WI38 (cell line): ENCODE data around the gene PSMA4.

Experiments used
- H3K4me3 ChIP-seq: 2 replicates; pipeline ENCODE4 v1.5.1; 2011; ENCODE audit warnings: low read depth, mild to moderate bottlenecking, control low read depth, low read length
- CTCF ChIP-seq: IDR thresholded peaks from 2 replicates; pipeline ENCODE4 v1.5.1; 2012; ENCODE audit warnings: low read depth, mild to moderate bottlenecking, control low read depth, low read length

Gene PSMA4

GRCh38 chr15:78540141-78540870 is at the start of gene PSMA4:
Gene PSMA4 (plus strand): TSS chr15:78540444. CDS start chr15:78541928, 1,484 bp downstream.
- H3K4me3 ChIP-seq: peak within 1 kb of the TSS; percentile 80
- no peak for TF ChIP-seq CTCF

GRCh38 chr15:78492872-78493271 is 47.4 kb upstream of the PSMA4 start:
- no peak overlapping the region for H3K4me3 ChIP-seq

GRCh38 chr15:78501857-78502256 is 38.4 kb upstream of the PSMA4 start:
- H3K4me3 ChIP-seq: no peak overlapping the region
- no peak for TF ChIP-seq CTCF

More at GRCh38 chr15:78492872-78493271, 47.4 kb upstream of the PSMA4 start:
- TF ChIP-seq CTCF: no peak

- no peak overlapping the region for H3K4me3 ChIP-seq
- no peak for TF ChIP-seq CTCF
Measured at GRCh38 chr15:78502641-78503040, 37.6 kb upstream of the PSMA4 start.

GRCh38 chr15:78506971-78507830 is 33.0 kb upstream of the PSMA4 start, which contains the start of gene HYKK:
Gene HYKK (plus strand): TSS chr15:78507577. CDS start chr15:78513089, 5,512 bp downstream.
- peak within 1 kb of the TSS; percentile 76 for H3K4me3 ChIP-seq
- TF ChIP-seq CTCF: no peak

GRCh38 chr15:78507831-78508160 is 32.4 kb upstream of the PSMA4 start:
- H3K4me3 ChIP-seq: peak overlapping the region; percentile 76
- no peak for TF ChIP-seq CTCF

- no peak for TF ChIP-seq CTCF
- peak overlapping the region; percentile 76 for H3K4me3 ChIP-seq
Measured at GRCh38 chr15:78508272-78508671, 32.0 kb upstream of the PSMA4 start.
